ENCODE measurements around the gene PPM1N.
A peak's percentile ranks its signal among the peaks of the same experiment; 100 is the strongest.

The PPM1N gene

DNA sequence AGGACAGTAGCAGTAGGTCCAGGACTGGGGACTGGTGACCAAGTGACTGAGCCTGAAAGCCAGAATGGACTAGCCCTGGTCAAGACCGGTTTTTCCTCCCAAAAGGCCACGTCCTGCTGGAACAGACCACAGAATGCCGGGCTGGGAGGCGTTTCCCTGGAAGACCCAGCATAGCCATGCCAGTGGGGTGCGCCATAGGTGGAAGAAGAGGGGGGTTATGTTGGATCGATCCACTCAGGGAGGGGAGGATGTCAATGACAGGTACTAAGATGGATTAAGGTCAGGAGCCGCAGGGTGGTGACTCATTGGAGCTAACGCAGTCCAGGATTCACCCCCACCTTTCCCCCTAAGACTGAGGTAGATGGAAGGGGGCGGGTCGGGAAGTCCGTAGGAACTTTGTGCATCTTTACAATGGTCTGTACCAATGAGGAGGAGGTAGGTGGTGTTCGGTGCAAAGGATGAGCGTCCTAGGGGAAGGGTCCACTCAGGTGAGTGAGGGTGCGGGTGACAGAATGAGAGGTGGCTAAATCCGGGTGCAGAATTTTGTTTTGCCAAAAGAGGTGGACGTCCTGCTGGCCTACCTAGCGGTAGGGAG, 30.0 kb downstream of the PPM1N start:
- TF ChIP-seq TAF1 (IDR thresholded peaks at IDR 0.05; ENCODE audit: borderline replicate concordance, low read depth, low read length) = no peak
- peak; percentile 90 for TF ChIP-seq POLR2AphosphoS5 (IDR thresholded peaks at IDR 0.05; ENCODE audit: low read depth, low read length)
- TF ChIP-seq POLR2A (IDR thresholded peaks at IDR 0.05; ENCODE audit: low read depth, low read length) = peak; percentile 42
- FAIRE-seq (no peak), DNase-seq (ENCODE audit: insufficient read length) (no peak)

DNA sequence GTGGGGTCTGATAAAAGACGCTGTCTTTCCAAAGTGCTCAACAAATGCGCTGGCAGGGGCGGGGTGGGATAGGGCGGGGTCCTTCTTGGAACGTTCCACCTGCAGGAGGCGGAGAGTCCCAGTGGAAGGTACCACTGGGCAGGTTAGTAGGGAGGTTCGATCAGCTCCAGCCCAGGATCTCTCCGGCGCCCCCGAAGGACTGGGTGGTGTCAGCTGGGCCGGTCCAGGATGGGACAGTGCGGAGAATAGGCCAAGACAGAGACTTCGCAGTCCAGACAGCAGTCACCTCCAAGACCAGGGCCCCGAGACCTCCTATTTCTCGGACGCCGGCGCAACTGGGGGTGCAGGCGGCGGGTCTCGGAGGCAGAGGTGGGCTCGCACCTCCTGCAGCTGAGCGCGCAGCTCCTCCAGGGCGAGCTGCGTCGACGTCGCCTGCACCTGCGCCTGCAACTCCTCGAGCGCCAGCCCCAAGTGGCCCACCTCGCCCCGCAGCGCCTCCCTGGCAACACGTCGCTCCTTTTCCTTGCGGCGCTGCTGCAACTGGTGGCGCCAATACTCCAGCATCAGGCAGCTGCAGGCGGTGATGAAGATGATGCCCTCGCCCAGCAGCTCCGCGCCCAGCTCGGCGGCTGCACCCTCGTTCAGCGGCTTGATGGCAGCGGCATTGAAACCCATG, 30.6 kb downstream of the PPM1N start:
- DNase-seq (ENCODE audit: insufficient read length) (no peak), FAIRE-seq (no peak)

DNA sequence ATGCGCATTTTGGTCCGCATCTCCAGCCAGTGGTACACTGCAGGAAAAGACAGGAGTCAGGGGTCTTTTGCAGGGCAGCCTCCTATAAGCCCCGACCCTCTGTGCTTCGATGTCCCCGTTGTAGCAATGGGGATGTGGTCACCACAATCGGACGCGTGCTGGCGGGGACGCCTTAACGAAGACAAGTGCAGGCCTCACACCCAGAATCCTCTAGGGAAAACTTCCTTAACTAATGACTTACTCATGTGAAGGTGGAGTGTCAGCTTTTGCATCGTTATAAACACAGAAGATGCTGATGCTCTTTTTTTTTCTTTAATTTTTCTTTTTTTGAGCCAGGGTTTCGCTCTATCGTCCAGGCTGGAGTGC, 31.2 kb downstream of the PPM1N start:
- no peak for TF ChIP-seq POLR2A (IDR thresholded peaks at IDR 0.05; ENCODE audit: low read depth, low read length)
- TF ChIP-seq TAF1 (IDR thresholded peaks at IDR 0.05; ENCODE audit: borderline replicate concordance, low read depth, low read length) = no peak
- no peak; the same call in 1 of the 2 replicates for TF ChIP-seq POLR2AphosphoS5 (IDR thresholded peaks at IDR 0.05; ENCODE audit: low read depth, low read length)
- FAIRE-seq (no peak), DNase-seq (ENCODE audit: insufficient read length) (no peak)

More for the DNA sequence above, 30.6 kb downstream of the PPM1N start:
- TF ChIP-seq POLR2A (IDR thresholded peaks at IDR 0.05; ENCODE audit: low read depth, low read length) (peak; percentile 26; the same call in 1 of the 2 replicates), TAF1 (IDR thresholded peaks at IDR 0.05; ENCODE audit: borderline replicate concordance, low read depth, low read length) (no peak), POLR2AphosphoS5 (IDR thresholded peaks at IDR 0.05; ENCODE audit: low read depth, low read length) (peak; percentile 60)

DNA sequence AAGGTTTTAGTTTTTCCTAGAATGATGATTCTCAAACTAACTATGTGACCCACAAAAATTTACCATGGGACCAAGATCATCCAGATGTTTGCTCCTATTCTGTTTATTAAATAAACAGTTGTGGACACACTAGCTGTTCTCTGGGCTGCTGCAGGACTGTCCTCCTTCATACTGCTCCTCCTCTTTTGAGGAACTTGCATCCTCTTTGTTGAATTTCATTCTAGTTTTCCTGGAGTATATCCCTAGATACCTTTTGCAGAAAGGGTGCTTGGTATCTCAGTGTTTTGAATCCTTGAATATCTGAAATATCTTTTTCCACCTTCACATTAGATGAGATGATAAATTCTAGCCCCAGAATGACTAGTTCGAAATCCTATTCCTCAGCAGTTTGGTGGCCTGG, 33.1 kb downstream of the PPM1N start:
- FAIRE-seq (peak; percentile 48), DNase-seq (ENCODE audit: insufficient read length) (no peak)
- no peak for TF ChIP-seq POLR2AphosphoS5 (IDR thresholded peaks at IDR 0.05; ENCODE audit: low read depth, low read length)
- no peak for TF ChIP-seq TAF1 (IDR thresholded peaks at IDR 0.05; ENCODE audit: borderline replicate concordance, low read depth, low read length)
- no peak for TF ChIP-seq POLR2A (IDR thresholded peaks at IDR 0.05; ENCODE audit: low read depth, low read length)

DNA sequence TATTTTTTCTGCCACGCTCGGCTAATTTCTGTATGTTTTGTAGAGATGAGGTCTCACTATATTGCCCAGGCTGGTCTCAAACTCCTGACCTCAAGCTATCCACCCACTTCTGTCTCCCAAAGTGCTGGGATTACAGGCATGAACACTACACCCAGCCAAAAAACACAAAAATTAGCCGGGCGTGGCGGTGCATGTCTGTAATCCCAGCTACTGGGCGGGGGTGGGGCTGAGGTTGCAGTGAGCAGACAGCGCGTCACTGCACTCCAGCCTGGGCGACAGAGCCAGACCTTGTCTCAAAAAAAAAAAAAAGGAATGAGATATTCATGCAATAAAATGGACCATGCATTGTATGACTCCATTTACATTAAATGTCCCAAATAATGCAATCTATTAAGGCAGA, 41.2 kb downstream of the PPM1N start:
- DNase-seq (ENCODE audit: insufficient read length) = no peak
- TF ChIP-seq TAF1 (IDR thresholded peaks at IDR 0.05; ENCODE audit: borderline replicate concordance, low read depth, low read length) = no peak
- no peak for TF ChIP-seq POLR2A (IDR thresholded peaks at IDR 0.05; ENCODE audit: low read depth, low read length)
- TF ChIP-seq POLR2AphosphoS5 (IDR thresholded peaks at IDR 0.05; ENCODE audit: low read depth, low read length) = no peak
- no peak for FAIRE-seq

DNA sequence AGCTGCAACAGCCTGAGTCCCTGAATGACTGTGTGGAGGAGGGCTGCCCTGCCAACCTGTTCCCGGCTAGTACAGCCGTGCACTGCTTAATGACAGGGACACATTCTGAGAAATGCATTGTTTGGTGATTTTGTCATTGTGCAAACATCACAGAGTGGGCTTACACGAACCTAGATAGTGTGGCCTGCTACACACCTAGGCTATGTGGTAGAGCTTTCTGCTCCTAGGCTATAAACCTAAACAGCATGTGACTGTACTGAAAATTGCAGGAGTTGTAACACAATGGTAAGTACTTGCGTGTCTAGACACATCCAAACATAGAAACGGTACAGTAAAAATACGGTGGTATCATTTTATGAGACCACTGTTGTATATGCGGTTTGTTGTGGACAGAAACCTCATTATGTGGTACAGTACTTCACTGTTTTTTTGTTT, 44.0 kb downstream of the PPM1N start:
- no peak for DNase-seq (ENCODE audit: insufficient read length)
- no peak for FAIRE-seq
- TF ChIP-seq TAF1 (IDR thresholded peaks at IDR 0.05; ENCODE audit: borderline replicate concordance, low read depth, low read length) = no peak

DNA sequence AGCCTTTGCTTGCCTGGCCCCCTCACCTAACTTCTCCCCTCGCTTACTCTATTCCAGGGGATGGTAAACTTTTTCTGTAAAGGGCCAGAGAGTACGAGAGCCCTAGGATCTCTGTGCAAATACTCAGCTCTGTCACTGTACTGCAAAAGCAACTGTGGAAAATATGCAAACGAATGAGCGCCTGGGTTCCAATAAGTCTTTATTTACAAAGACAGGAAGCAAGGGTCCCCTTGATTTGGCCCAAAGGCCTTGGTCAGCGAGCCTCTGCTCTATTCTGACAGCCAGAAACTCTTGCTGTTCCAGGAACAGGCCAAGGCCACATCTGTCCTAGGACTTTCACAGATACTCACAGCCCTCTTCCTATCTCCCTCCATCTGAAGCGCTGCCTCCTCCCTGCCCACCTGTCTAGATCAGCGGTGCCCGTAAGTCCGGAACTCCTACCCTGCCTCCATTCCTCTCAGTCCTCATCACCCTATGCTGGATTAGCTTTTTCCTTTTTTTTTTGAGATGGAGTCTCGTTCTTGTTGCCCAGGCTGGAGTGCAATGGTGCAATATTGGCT, 49.0 kb downstream of the PPM1N start:
- FAIRE-seq (no peak), DNase-seq (ENCODE audit: insufficient read length) (no peak)
- TF ChIP-seq POLR2A (IDR thresholded peaks at IDR 0.05; ENCODE audit: low read depth, low read length) (no peak), TAF1 (IDR thresholded peaks at IDR 0.05; ENCODE audit: borderline replicate concordance, low read depth, low read length) (no peak), POLR2AphosphoS5 (IDR thresholded peaks at IDR 0.05; ENCODE audit: low read depth, low read length) (no peak)

DNA sequence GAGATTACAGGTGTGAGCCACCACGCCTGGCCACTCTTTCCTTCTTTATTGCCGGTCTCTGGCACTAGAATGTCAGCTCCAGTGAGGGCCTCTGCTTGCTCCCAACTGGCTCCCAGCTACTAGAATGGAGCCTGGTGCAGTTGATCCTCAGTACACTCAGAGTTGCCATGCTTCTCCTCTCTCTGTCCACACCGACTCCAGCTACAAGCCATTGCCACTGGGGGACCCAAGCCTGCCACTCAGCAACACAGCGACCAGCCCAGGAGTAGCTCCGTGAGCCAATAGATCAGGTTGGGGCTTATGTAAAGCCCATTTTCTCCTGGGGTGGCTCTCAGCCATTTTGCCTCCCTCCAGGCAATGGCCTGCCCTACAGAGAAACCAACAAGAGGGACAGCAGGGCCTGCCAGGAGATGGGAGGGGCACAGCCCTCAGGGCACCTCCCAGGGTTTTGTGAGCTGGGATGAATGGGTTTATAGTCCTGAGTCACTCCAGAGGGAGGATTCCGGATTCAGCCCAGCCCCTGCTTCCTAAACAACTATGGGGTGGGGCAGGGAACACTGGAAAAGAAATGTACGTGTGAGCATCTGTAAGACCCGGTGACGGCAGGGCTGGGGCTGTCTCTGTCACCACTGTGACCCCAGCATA, 49.8 kb downstream of the PPM1N start:
- DNase-seq (ENCODE audit: insufficient read length) (no peak), FAIRE-seq (no peak)
- TF ChIP-seq TAF1 (IDR thresholded peaks at IDR 0.05; ENCODE audit: borderline replicate concordance, low read depth, low read length) = no peak
- no peak for TF ChIP-seq POLR2AphosphoS5 (IDR thresholded peaks at IDR 0.05; ENCODE audit: low read depth, low read length)
- no peak for TF ChIP-seq POLR2A (IDR thresholded peaks at IDR 0.05; ENCODE audit: low read depth, low read length)

All from GM12892 (cell line).